ENCODE data around the gene AFAP1L1. TPM values are rescaled to one million over a fixed set of nuclear protein-coding genes. Genes with fewer than 3 reads are reported as not detected.
"Not testable (repeated sequence)": the region's sequence is repeated elsewhere in the genome, so short reads cannot be mapped to it uniquely, and the experiment has no call there.

The AFAP1L1 gene
- total and polyA plus RNA-seq, 2 donors from 2014 or later, result 4.8 to 14.8 TPM

DNA sequence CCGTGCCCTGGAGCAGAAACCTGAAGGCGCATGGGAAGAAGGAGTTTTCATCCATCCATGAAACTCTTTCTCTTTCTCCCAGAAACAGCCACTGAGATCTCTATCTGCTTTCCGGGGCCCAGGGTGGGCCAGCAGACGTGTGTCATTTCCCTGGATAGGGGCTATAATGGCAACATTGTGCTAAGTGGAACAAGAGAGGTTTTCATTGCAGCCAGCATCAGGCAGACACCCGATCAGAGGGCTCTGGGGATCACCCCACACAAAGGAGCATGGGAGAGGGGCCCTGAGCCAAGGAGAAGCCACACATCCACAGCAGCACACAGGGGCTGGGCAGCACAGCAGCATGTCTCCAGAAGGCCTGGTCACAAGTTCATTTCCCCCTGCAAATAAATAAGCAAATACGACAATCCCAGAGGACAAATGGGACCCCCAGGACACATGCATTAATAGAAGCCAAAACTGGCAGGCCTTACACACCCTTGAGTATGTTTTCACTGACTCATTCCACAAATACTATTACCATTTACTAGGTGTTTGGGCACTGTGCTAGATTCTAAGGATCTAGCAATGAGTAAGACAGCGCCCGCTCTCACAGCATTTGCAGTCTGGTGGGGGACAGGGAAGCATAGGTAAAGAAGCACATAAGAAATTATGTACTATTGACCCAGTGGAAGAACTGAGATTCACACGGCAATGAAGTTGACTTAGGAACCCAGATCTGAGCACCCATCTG is 4.3 kb upstream of the AFAP1L1 start:
- Histone ChIP-seq H3K4me1 (ENCODE audit: control insufficient read depth in 2 of 3, insufficient read depth in 2 of 3, low read depth in 1 of 3, low read length in 3 of 3) (no peaks in the 10 kb centered on the region), H3K9me3 (ENCODE audit: control insufficient read depth in 2 of 3, insufficient read depth in 1 of 3, low read length in 3 of 3) (peaks cover 0 to 8% (median 5%) of the 10 kb centered on the region in 3 donors), H3K27me3 (ENCODE audit: control insufficient read depth, insufficient read depth, low read length) (no peaks in the 10 kb centered on the region), H3K9ac (ENCODE audit: low read length in 3 of 3) (no peak overlapping the region), H3K4me3 (ENCODE audit: low read length in 3 of 3) (no peak overlapping the region), H3K27ac (ENCODE audit: low read depth in 2 of 2, low read length in 2 of 2) (no peak overlapping the region), H3K36me3 (ENCODE audit: control insufficient read depth in 2 of 3, insufficient read depth in 3 of 3, low read length in 3 of 3) (no peaks in the 10 kb centered on the region)
- DNase-seq (no peak), FAIRE-seq (no peak)
- intact Hi-C loops (cut with DNase I), result no loop called here
- TF ChIP-seq, protein P1, sequence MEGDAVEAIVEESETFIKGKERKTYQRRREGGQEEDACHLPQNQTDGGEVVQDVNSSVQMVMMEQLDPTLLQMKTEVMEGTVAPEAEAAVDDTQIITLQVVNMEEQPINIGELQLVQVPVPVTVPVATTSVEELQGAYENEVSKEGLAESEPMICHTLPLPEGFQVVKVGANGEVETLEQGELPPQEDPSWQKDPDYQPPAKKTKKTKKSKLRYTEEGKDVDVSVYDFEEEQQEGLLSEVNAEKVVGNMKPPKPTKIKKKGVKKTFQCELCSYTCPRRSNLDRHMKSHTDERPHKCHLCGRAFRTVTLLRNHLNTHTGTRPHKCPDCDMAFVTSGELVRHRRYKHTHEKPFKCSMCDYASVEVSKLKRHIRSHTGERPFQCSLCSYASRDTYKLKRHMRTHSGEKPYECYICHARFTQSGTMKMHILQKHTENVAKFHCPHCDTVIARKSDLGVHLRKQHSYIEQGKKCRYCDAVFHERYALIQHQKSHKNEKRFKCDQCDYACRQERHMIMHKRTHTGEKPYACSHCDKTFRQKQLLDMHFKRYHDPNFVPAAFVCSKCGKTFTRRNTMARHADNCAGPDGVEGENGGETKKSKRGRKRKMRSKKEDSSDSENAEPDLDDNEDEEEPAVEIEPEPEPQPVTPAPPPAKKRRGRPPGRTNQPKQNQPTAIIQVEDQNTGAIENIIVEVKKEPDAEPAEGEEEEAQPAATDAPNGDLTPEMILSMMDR (IDR thresholded peaks at IDR 0.05; ENCODE audit: borderline replicate concordance, extremely low read depth, insufficient read depth), result no peak

DNA sequence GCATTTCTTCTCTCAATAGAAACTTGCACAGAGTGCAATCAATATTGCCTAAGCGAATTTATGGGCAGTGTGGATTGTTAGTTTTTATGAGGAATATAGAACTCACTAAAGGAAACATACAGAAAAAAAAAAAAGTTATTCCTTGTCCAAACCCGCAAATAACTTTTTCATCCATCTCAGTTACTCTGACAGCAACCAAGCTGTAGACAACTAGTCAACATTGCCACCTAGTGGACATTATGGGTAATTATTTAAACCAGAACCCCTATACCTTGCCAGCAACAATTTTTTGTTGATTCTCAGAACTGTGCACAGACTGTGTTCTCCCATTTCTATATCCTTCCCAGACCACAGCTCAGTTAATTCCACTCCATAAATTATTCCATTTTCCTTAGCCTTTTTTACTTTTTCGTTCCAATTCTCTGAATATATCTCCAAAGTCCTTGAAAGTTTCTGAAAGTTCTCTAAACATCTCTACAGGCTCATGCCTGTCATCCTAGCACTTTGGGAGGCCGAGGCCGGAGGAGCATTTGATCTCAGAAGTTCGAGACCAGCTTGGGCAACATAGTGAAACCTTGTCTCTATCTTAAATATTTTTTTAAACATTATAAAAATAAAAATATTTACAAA is 2.6 kb upstream of the AFAP1L1 start:
- intact Hi-C loops (cut with DNase I), result no loop called here
- Histone ChIP-seq H3K27ac (ENCODE audit: low read depth in 2 of 2, low read length in 2 of 2) (no peak overlapping the region), H3K4me1 (ENCODE audit: control insufficient read depth in 2 of 3, insufficient read depth in 2 of 3, low read depth in 1 of 3, low read length in 3 of 3) (no peaks in the 10 kb centered on the region), H3K9me3 (ENCODE audit: control insufficient read depth in 2 of 3, insufficient read depth in 1 of 3, low read length in 3 of 3) (peaks cover 0 to 8% (median 5%) of the 10 kb centered on the region in 3 donors), H3K4me3 (ENCODE audit: low read length in 3 of 3) (no peak overlapping the region), H3K27me3 (ENCODE audit: control insufficient read depth, insufficient read depth, low read length) (peaks cover 2% of the 10 kb centered on the region), H3K9ac (ENCODE audit: low read length in 3 of 3) (no peak overlapping the region), H3K36me3 (ENCODE audit: control insufficient read depth in 2 of 3, insufficient read depth in 3 of 3, low read length in 3 of 3) (no peaks in the 10 kb centered on the region)
- DNase-seq (peak in 2 of 5 donors; percentile 38 to 52), FAIRE-seq (peak; percentile 63)
- TF ChIP-seq, protein P1 (IDR thresholded peaks at IDR 0.05; ENCODE audit: borderline replicate concordance, extremely low read depth, insufficient read depth), result peak; percentile 60

DNA sequence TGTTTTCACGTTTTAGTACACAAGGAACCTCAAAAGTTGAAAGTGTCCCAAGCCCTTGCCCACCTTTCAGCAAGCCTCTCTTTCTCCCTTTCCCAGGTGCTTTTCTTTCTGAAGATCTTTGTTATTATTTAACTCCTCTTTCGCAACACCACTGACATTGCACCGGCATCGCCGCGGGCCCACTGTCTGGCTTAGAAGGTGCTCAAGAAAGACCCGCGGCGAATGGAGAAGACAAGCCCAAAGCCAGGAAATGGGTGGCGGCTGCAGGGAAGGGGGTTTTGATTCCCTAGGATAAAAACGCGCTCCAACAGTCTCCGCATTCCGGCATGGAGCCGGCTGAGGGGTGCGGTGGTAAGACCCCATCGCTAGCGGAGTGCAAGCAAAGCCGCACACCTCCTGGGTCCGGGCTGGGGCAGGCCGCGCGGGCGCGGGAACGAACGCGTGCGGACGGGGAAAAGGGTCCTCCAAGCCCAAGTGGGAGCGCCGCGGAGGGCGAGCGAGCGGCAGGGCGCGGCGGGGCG is 404 bp upstream of the AFAP1L1 start:
- H3K27me3 ChIP-seq (ENCODE audit: control insufficient read depth, insufficient read depth, low read length), result peaks cover 2% of the 10 kb centered on the region
- H3K4me3 ChIP-seq (ENCODE audit: low read length in 3 of 3), result peak overlapping the region; percentile 8 to 55 (median 36)
- FAIRE-seq, result no peak
- peaks cover 0 to 8% (median 5%) of the 10 kb centered on the region in 3 donors for H3K9me3 ChIP-seq (ENCODE audit: control insufficient read depth in 2 of 3, insufficient read depth in 1 of 3, low read length in 3 of 3)
- H3K4me1 ChIP-seq (ENCODE audit: control insufficient read depth in 2 of 3, insufficient read depth in 2 of 3, low read depth in 1 of 3, low read length in 3 of 3), result no peaks in the 10 kb centered on the region
- peak in 2 of 5 donors; percentile 29 to 70 for DNase-seq
- intact Hi-C loops (cut with DNase I), result no loop called here
- TF ChIP-seq, protein P1 (IDR thresholded peaks at IDR 0.05; ENCODE audit: borderline replicate concordance, extremely low read depth, insufficient read depth), result no peak
- no peaks in the 10 kb centered on the region for H3K36me3 ChIP-seq (ENCODE audit: control insufficient read depth in 2 of 3, insufficient read depth in 3 of 3, low read length in 3 of 3)
- no peak overlapping the region for H3K9ac ChIP-seq (ENCODE audit: low read length in 3 of 3)
- peak overlapping the region; percentile 48 to 63 for H3K27ac ChIP-seq (ENCODE audit: low read depth in 2 of 2, low read length in 2 of 2)

DNA sequence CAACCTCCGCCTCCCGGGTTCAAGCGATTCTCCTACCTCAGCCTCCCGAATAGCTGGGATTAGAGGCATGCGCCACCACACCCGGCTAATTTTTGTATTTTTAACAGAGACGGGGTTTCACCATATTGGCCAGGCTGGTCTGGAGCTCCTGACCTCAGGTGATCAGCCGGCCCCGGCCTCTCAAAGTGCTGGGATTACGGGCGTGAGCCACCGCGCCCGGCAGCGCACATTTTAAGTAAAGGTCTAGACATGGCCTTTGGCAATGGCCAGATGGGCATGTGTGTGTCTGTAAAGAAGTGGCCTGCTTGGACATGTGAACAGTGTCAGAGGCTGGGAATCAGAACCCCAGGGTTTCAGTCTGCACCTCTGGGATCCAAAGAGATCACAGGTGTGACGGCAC is 1.1 kb downstream of the AFAP1L1 start:
- DNase-seq; FAIRE-seq; H3K9me3 ChIP-seq (ENCODE audit: control insufficient read depth in 2 of 3, insufficient read depth in 1 of 3, low read length in 3 of 3); H3K4me1 ChIP-seq (ENCODE audit: control insufficient read depth in 2 of 3, insufficient read depth in 2 of 3, low read depth in 1 of 3, low read length in 3 of 3); intact Hi-C loops (cut with DNase I); H3K36me3 ChIP-seq (ENCODE audit: control insufficient read depth in 2 of 3, insufficient read depth in 3 of 3, low read length in 3 of 3); H3K9ac ChIP-seq (ENCODE audit: low read length in 3 of 3); H3K27me3 ChIP-seq (ENCODE audit: control insufficient read depth, insufficient read depth, low read length); H3K27ac ChIP-seq (ENCODE audit: low read depth in 2 of 2, low read length in 2 of 2): not testable (repeated sequence)
- peak overlapping the region in 1 of 3 donors; percentile 77 for H3K4me3 ChIP-seq (ENCODE audit: low read length in 3 of 3)

All from kidney (tissue), 14 donors.